ENCODE measurements around the gene QPRT. TPM values are rescaled to one million over a fixed set of nuclear protein-coding genes. Genes with fewer than 3 reads are reported as not detected.
"Not testable (repeated sequence)": the region's sequence is repeated elsewhere in the genome, so short reads cannot be mapped to it uniquely, and the experiment has no call there.

The QPRT gene
- total and polyA plus RNA-seq, 2 of the 13 experiments (the other 11 are each of a cell fraction or from before 2014, with no cell fraction given): 130 to 218 TPM

GRCh38 chr16:29665294-29666077 lies 13.5 kb upstream of the QPRT start (continued):
- TF ChIP-seq POLR2AphosphoS2 (IDR thresholded peaks at IDR 0.05; ENCODE audit: low read depth, low read length) (no peak), YEATS2 (CRISPR knock-in tag; IDR thresholded peaks at IDR 0.05; ENCODE audit: borderline replicate concordance) (no peak), ZNF850 (CRISPR knock-in tag; conservative IDR thresholded peaks at IDR 0.05) (no peak), MBNL3 (CRISPR knock-in tag; conservative IDR thresholded peaks at IDR 0.05) (no peak), GPN1 (CRISPR knock-in tag; IDR thresholded peaks at IDR 0.05; ENCODE audit: borderline replicate concordance) (no peak), ZKSCAN1 (IDR thresholded peaks at IDR 0.05; ENCODE audit: low read length) (no peak), ZNF772 (CRISPR knock-in tag; IDR thresholded peaks at IDR 0.05) (no peak), U2AF1 (optimal IDR thresholded peaks at IDR 0.05; ENCODE audit: low read depth, low read length) (no peak), CHD2 (IDR thresholded peaks at IDR 0.05; ENCODE audit: low read depth, low read length) (no peak), MYC (CRISPR knock-in tag; IDR thresholded peaks at IDR 0.05; ENCODE audit: borderline replicate concordance) (peak; percentile 27; the same call in 1 of the 2 replicates), ZNF770 (CRISPR knock-in tag; IDR thresholded peaks at IDR 0.05) (no peak)

DNA sequence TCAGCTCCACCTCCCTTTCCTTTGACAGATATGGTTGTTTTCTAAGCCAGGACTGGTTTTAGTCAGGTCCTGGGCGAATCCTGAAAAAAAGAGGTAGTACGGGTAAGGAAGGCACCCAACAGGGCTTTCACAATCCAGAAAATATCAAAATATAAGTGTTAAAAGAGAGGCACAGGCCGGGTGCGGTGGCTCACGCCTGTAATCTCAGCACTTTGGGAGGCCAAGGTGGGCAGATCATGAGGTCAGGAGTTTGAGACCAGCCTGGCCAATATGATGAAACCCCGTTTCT lies 11.7 kb upstream of the QPRT start:
- H3K27ac ChIP-seq (ENCODE audit: extremely low read length, insufficient read depth, low read length); intact Hi-C loops (cut with micrococcal nuclease; ENCODE audit: unreplicated experiment); H3K27me3 ChIP-seq (ENCODE audit: control insufficient read depth in 1 of 2, insufficient read depth in 2 of 2, low read length in 2 of 2); H3K9me3 ChIP-seq (ENCODE audit: low read length); H3K36me3 ChIP-seq (replicated peaks in 1 of 2; ENCODE audit: control insufficient read depth in 1 of 2, insufficient read depth in 2 of 2, low read length in 2 of 2); CTCF ChIA-PET (ENCODE audit: low intra/inter-chr PET ratio, low total read pairs); DNase-seq (ENCODE audit: low spot score); FAIRE-seq; ATAC-seq; in situ Hi-C loops (cut with HindIII; ENCODE audit: extremely low pct_ligation_motif_present, low pct_unique_long_range_greater_than_20kb); H2AFZ ChIP-seq (ENCODE audit: low read length); BruUV-seq (replicated peaks); H3K79me2 ChIP-seq (ENCODE audit: insufficient read depth, low read length); H4K20me1 ChIP-seq (ENCODE audit: insufficient read depth, low read length): not testable (repeated sequence)
- WGBS (ENCODE audit: low lambda C conversion rate): 78% methylated on average over 6 of the region's 6 CpGs
- peak overlapping the region; percentile 19; the same call in 1 of the 2 replicates for H3K9ac ChIP-seq (ENCODE audit: insufficient read depth, low read depth, low read length)
- POLR2A ChIA-PET: interaction anchor here (1.8 kb wide), 1 partner anchor 12 kb away, joined by 15 read pairs; the partner anchor contains the start of gene QPRT
- H3K4me2 ChIP-seq (ENCODE audit: low read depth, low read length): peak overlapping the region; percentile 70
- 0 out of 2 replicates have a peak, but pooled peaks have one; percentile 48 for TF ChIP-seq ZNF776 (CRISPR knock-in tag; IDR thresholded peaks at IDR 0.05)
- TF ChIP-seq CAMTA2 (CRISPR knock-in tag; IDR thresholded peaks at IDR 0.05; ENCODE audit: borderline replicate concordance): 0 out of 2 replicates have a peak, but pooled peaks have one; percentile 33
- TF ChIP-seq ZNF446 (CRISPR knock-in tag; IDR thresholded peaks at IDR 0.05): 0 out of 2 replicates have a peak, but pooled peaks have one; percentile 14
- H3K4me3 ChIP-seq (replicated peaks in 1 of 3; ENCODE audit: insufficient read depth in 1 of 3, low read depth in 2 of 3, low read length in 3 of 3): peak overlapping the region in 1 of 3 experiments; percentile 9; a peak in 1 of 6 replicates
- H3K4me1 ChIP-seq (ENCODE audit: insufficient read depth, low read length): peaks cover 53% of the 10 kb centered on the region
